BE2C (cell line): ENCODE measurements around the gene OR6B2.
"Not testable (repeated sequence)": the region's sequence is repeated elsewhere in the genome, so short reads cannot be mapped to it uniquely, and the experiment has no call there.

ENCODE experiments used
- DNase-seq: peaks from one replicate; pipeline ENCODE4 v3.0.0-alpha.2; 2020
- H3K27me3 ChIP-seq: fragments of 250-450 bp; sonication (Bioruptor Pico); 2 replicates; pipeline ENCODE4 v1.5.1; 2020; ENCODE audit warnings: mild to moderate bottlenecking
- H3K36me3 ChIP-seq: fragments of 250-450 bp; sonication (Bioruptor Pico); 2 replicates; pipeline ENCODE4 v1.5.1; 2020; ENCODE audit warnings: mild to moderate bottlenecking
- H3K4me1 ChIP-seq: fragments of 250-450 bp; sonication (Bioruptor Pico); 2 replicates; pipeline ENCODE4 v1.5.1; 2020
- H3K4me3 ChIP-seq: 2 replicates; pipeline ENCODE4 v1.5.1; 2011; ENCODE audit warnings: low read depth, low read length
- H3K9me3 ChIP-seq: fragments of 250-450 bp; sonication (Bioruptor Pico); 2 replicates; pipeline ENCODE4 v1.5.1; 2020
- TF ChIP-seq, protein P1 (sequence below): IDR thresholded peaks from 2 replicates; pipeline ENCODE4 v1.5.1; 2012; ENCODE audit warnings: mild to moderate bottlenecking, low read depth, low read length

OR6B2 gene

GRCh38 chr2:240053173-240054155, 23.2 kb upstream of the OR6B2 start, which contains the start of gene OR6B3:
Gene OR6B3 (minus strand): TSS chr2:240053521.
- H3K9me3 ChIP-seq, result no peaks in the 10 kb centered on the region
- H3K27me3 ChIP-seq, result peaks cover 94% of the 10 kb centered on the region
- no peak for DNase-seq
- TF ChIP-seq, protein P1, sequence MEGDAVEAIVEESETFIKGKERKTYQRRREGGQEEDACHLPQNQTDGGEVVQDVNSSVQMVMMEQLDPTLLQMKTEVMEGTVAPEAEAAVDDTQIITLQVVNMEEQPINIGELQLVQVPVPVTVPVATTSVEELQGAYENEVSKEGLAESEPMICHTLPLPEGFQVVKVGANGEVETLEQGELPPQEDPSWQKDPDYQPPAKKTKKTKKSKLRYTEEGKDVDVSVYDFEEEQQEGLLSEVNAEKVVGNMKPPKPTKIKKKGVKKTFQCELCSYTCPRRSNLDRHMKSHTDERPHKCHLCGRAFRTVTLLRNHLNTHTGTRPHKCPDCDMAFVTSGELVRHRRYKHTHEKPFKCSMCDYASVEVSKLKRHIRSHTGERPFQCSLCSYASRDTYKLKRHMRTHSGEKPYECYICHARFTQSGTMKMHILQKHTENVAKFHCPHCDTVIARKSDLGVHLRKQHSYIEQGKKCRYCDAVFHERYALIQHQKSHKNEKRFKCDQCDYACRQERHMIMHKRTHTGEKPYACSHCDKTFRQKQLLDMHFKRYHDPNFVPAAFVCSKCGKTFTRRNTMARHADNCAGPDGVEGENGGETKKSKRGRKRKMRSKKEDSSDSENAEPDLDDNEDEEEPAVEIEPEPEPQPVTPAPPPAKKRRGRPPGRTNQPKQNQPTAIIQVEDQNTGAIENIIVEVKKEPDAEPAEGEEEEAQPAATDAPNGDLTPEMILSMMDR, result no peak
- no peak within 1 kb of the TSS for H3K4me3 ChIP-seq
- no peaks in the 10 kb centered on the region for H3K36me3 ChIP-seq
- no peaks in the 10 kb centered on the region for H3K4me1 ChIP-seq

GRCh38 chr2:240052524-240052923, 22.3 kb upstream of the OR6B2 start:
- peaks cover 97% of the 10 kb centered on the region for H3K27me3 ChIP-seq

GRCh38 chr2:240051697-240052096, 21.5 kb upstream of the OR6B2 start:
- H3K27me3 ChIP-seq, result peaks cover 97% of the 10 kb centered on the region
- H3K4me3 ChIP-seq, result no peak overlapping the region
- no peaks in the 10 kb centered on the region for H3K4me1 ChIP-seq
- TF ChIP-seq, protein P1, result no peak
- H3K36me3 ChIP-seq, result no peaks in the 10 kb centered on the region
- DNase-seq, result no peak
- no peaks in the 10 kb centered on the region for H3K9me3 ChIP-seq

More at GRCh38 chr2:240052524-240052923, 22.3 kb upstream of the OR6B2 start:
- no peak for DNase-seq
- Histone ChIP-seq H3K4me1 (no peaks in the 10 kb centered on the region), H3K36me3 (no peaks in the 10 kb centered on the region), H3K4me3 (no peak overlapping the region), H3K9me3 (no peaks in the 10 kb centered on the region)
- TF ChIP-seq, protein P1, result no peak

DNA sequence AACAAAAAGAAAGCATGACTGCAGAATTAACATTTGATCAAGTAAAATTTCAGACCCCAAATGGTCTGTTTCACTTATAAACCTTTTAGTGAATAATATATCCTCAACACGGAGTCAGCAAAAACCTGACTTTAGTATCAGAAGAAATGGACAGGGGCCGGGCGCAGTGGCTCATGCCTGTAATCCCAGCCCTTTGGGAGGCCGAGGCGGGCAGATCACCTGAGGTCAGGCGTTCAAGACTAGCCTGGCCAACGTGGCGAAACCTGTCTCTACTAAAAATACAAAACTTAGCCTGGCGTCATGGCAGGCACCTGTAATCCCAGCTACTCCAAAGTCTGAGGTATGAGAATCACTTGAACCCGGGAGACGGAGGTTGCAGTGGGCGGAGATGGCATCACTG, 20.0 kb upstream of the OR6B2 start:
- Histone ChIP-seq H3K4me1 (no peaks in the 10 kb centered on the region), H3K4me3 (no peak overlapping the region), H3K27me3 (peaks cover 90% of the 10 kb centered on the region), H3K9me3 (no peaks in the 10 kb centered on the region), H3K36me3 (no peaks in the 10 kb centered on the region)
- TF ChIP-seq, protein P1, result no peak
- no peak for DNase-seq

DNA sequence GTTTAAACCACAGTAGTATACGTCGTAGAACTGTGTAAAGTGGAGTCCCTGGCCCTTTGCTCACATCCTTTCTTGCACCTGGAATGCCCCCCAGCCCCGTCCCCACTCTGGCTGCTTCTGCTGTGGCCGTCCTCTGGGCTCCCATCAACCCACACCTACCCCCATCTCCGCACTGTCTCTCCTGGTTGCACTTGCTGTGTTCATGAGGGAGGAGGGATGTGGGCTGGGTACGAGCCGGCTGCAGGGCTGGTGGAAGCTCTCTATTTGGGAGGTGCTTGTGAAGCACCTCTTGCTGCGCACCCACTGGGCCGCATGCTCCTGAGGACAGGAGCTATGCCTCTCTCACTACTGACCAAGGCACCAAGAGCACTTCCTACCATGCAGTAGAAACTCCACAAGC, 18.0 kb upstream of the OR6B2 start:
- Histone ChIP-seq H3K4me1 (no peaks in the 10 kb centered on the region), H3K27me3 (peaks cover 86% of the 10 kb centered on the region), H3K4me3 (no peak overlapping the region), H3K9me3 (no peaks in the 10 kb centered on the region), H3K36me3 (no peaks in the 10 kb centered on the region)
- TF ChIP-seq, protein P1, result no peak
- no peak for DNase-seq

DNA sequence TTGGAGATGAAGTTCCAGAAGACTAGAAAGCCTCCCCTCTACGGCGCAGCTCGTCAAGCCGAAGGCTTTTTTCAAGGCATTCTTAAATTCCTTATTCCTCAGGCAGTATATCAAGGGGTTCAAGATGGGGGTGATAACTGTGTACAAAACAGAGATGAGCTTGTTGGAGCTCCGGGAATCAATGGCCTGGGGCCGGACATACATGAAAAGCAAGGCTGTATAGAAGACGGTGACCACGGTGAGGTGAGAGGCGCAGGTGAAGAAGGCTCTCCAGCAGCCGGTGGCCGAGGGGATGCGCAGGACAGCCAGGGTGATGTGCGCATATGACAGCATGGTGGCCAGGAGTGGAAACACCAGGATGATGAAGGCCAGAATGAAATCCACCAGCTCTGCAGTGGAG, 14.9 kb upstream of the OR6B2 start:
- H3K36me3 ChIP-seq, result no peaks in the 10 kb centered on the region
- no peaks in the 10 kb centered on the region for H3K4me1 ChIP-seq
- no peaks in the 10 kb centered on the region for H3K9me3 ChIP-seq
- TF ChIP-seq, protein P1, result no peak
- DNase-seq, result no peak
- H3K4me3 ChIP-seq, result no peak overlapping the region
- H3K27me3 ChIP-seq, result peaks cover 76% of the 10 kb centered on the region

- H3K4me1 ChIP-seq, H3K36me3 ChIP-seq, H3K9me3 ChIP-seq, DNase-seq, H3K4me3 ChIP-seq: not testable (repeated sequence)
- H3K27me3 ChIP-seq, result peaks cover 76% of the 10 kb centered on the region
Observed at GRCh38 chr2:240044096-240044495, 13.9 kb upstream of the OR6B2 start.
